Measurements from ENCODE around the gene BMPR1A. TPM values are rescaled to one million over a fixed set of nuclear protein-coding genes. Genes with fewer than 3 reads are reported as not detected.

The BMPR1A gene
- polyA plus RNA-seq, 2 of the 4 experiments (the other 2 are of a cell fraction) = 25.5 to 39.0 TPM

- TF ChIP-seq TP53 (CRISPR knock-in tag; IDR thresholded peaks at IDR 0.05) = no peak
- TF ChIP-seq E2F6 (IDR thresholded peaks at IDR 0.05; ENCODE audit: borderline replicate concordance, low read depth) = no peak
- TF ChIP-seq JUNB (IDR thresholded peaks at IDR 0.05) = no peak
- TF ChIP-seq JUN (IDR thresholded peaks at IDR 0.05) = no peak
- CTCF ChIA-PET = no interaction called here
- ATAC-seq (no peak; a peak in 1 of 6 replicates), FAIRE-seq (no peak), DNase-seq (ENCODE audit: low read depth in 1 of 2, low spot score in 1 of 2) (no peak)
- peaks cover 6% of the 10 kb centered on the region; the same call in 1 of the 3 replicates for H3K4me1 ChIP-seq
- H3K4me2 ChIP-seq = no peak overlapping the region
- POLR2A ChIA-PET = no interaction called here
- H3K4me3 ChIP-seq = no peak overlapping the region
- no peaks in the 10 kb centered on the region for H3K9me3 ChIP-seq
- 40% methylated on average over 1 of the region's 1 CpG for WGBS (ENCODE audit: missing lambda C conversion rate)
- no peak overlapping the region for H3K27ac ChIP-seq
Measured at GRCh38 chr10:86729677-86730076, 26.7 kb upstream of the BMPR1A start.

- TF ChIP-seq ESRRA (IDR thresholded peaks at IDR 0.05; ENCODE audit: borderline replicate concordance, low read length) (no peak), ZFP36 (IDR thresholded peaks at IDR 0.05; ENCODE audit: borderline replicate concordance, partially characterized antibody) (no peak), BCL3 (IDR thresholded peaks at IDR 0.05) (no peak), HDAC2 (IDR thresholded peaks at IDR 0.05) (no peak), MAFK (IDR thresholded peaks at IDR 0.05; ENCODE audit: partially characterized antibody) (no peak), RNF2 (IDR thresholded peaks at IDR 0.05; ENCODE audit: borderline replicate concordance, low read depth) (no peak), JUNB (IDR thresholded peaks at IDR 0.05) (no peak), POLR2AphosphoS2 (conservative IDR thresholded peaks at IDR 0.05; ENCODE audit: low read length) (no peak), SREBF2 (IDR thresholded peaks at IDR 0.05) (no peak), RCOR1 (IDR thresholded peaks at IDR 0.05; ENCODE audit: low read depth, low read length) (no peak)
- TF ChIP-seq, protein P1, sequence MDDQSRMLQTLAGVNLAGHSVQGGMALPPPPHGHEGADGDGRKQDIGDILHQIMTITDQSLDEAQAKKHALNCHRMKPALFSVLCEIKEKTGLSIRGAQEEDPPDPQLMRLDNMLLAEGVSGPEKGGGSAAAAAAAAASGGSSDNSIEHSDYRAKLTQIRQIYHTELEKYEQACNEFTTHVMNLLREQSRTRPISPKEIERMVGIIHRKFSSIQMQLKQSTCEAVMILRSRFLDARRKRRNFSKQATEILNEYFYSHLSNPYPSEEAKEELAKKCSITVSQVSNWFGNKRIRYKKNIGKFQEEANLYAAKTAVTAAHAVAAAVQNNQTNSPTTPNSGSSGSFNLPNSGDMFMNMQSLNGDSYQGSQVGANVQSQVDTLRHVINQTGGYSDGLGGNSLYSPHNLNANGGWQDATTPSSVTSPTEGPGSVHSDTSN (IDR thresholded peaks at IDR 0.05) = no peak
- ATAC-seq (no peak), FAIRE-seq (no peak), DNase-seq (ENCODE audit: low read depth in 1 of 2, low spot score in 1 of 2) (no peak)
- H3K4me2 ChIP-seq = no peak overlapping the region
- POLR2A ChIA-PET = no interaction called here
- H3K4me3 ChIP-seq = no peak overlapping the region
- no peak overlapping the region for H3K27ac ChIP-seq
- no peaks in the 10 kb centered on the region for H3K9me3 ChIP-seq
- CTCF ChIA-PET = no interaction called here
- WGBS (ENCODE audit: missing lambda C conversion rate) = 93% methylated on average over 1 of the region's 1 CpG
- H3K4me1 ChIP-seq = peaks cover 6% of the 10 kb centered on the region; the same call in 1 of the 3 replicates
Measured at GRCh38 chr10:86730227-86730626, 26.2 kb upstream of the BMPR1A start.

- DNase-seq (ENCODE audit: low read depth in 1 of 2, low spot score in 1 of 2) (no peak), ATAC-seq (no peak), FAIRE-seq (no peak)
- H3K27ac ChIP-seq = no peak overlapping the region
- no peak for TF ChIP-seq GATA3 (IDR thresholded peaks at IDR 0.05; ENCODE audit: borderline replicate concordance)
- TF ChIP-seq, protein P2, sequence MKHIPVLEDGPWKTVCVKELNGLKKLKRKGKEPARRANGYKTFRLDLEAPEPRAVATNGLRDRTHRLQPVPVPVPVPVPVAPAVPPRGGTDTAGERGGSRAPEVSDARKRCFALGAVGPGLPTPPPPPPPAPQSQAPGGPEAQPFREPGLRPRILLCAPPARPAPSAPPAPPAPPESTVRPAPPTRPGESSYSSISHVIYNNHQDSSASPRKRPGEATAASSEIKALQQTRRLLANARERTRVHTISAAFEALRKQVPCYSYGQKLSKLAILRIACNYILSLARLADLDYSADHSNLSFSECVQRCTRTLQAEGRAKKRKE (CRISPR knock-in tag; IDR thresholded peaks at IDR 0.05; ENCODE audit: low read depth) = no peak
- TF ChIP-seq SMC3 (IDR thresholded peaks at IDR 0.05) = no peak
- no peak for TF ChIP-seq BCL3 (IDR thresholded peaks at IDR 0.05)
- no peak for TF ChIP-seq BHLHE40 (IDR thresholded peaks at IDR 0.05; ENCODE audit: low read depth, low read length)
- no peak for TF ChIP-seq HOXB5 (CRISPR knock-in tag; IDR thresholded peaks at IDR 0.05)
- no peak overlapping the region for H3K4me3 ChIP-seq
- CTCF ChIA-PET = interaction anchor here (1.4 to 1.6 kb wide), 2 partner anchors 14 to 18 kb away, joined by 3 to 5 read pairs; no protein-coding TSS in a partner anchor
- WGBS (ENCODE audit: missing lambda C conversion rate) = 87% methylated on average over 13 of the region's 13 CpGs
- H3K4me2 ChIP-seq = no peak overlapping the region
- H3K4me1 ChIP-seq = 0 out of 3 replicates have a peak, but pooled peaks cover 6% of the 10 kb centered on the region
- POLR2A ChIA-PET = interaction anchor here (1.3 kb wide), 1 partner anchor 23 kb away, joined by 5 read pairs; the partner anchor contains the start of gene BMPR1A
- no peaks in the 10 kb centered on the region for H3K9me3 ChIP-seq
Measured at GRCh38 chr10:86732771-86733170, 23.6 kb upstream of the BMPR1A start.
